Thoracic aorta (tissue), 2 donors: Measurements from ENCODE around the gene UCN. TPM values are rescaled to one million over a fixed set of nuclear protein-coding genes. Genes with fewer than 3 reads are reported as not detected.

Experiments
- ATAC-seq: fragments of 150-250 bp; one replicate; pipeline ENCODE4 v1.8.0; 2017; ENCODE audit warnings: low read depth; ENCODE audit not compliant: insufficient number of reproducible peaks, low FRiP score
- DNase-seq: peaks from one replicate; pipeline ENCODE4 v3.0.0-alpha.2; 2020; ENCODE audit warnings: low spot score
- H3K27ac ChIP-seq, 2 donors: fragments of 200-600 bp; sonication (generic); 1 replicate in 1 of 2; 2 replicates in 1 of 2; pipeline ENCODE4 v1.5.1; 2016; ENCODE audit warnings: mild to moderate bottlenecking in 2 of 2, moderate library complexity in 2 of 2
- H3K27me3 ChIP-seq: fragments of 200-600 bp; sonication (generic); replicated peaks from 2 replicates; pipeline ENCODE4 v1.6.0; 2016; ENCODE audit warnings: mild to moderate bottlenecking; ENCODE audit not compliant: insufficient read depth
- H3K36me3 ChIP-seq: fragments of 200-600 bp; sonication (generic); one replicate; pipeline ENCODE4 v1.5.1; 2016
- H3K4me1 ChIP-seq, 2 donors: fragments of 200-600 bp; sonication (generic); 1 replicate in 1 of 2; 2 replicates in 1 of 2; pipeline versions ENCODE4 v1.5.1 to v1.6.0; 2016; ENCODE audit warnings: low read depth in 2 of 2, mild to moderate bottlenecking in 1 of 2; ENCODE audit not compliant: control insufficient read depth in 1 of 2
- H3K4me3 ChIP-seq: fragments of 200-600 bp; sonication (generic); 2 replicates; pipeline ENCODE4 v1.5.1; 2016; ENCODE audit warnings: mild to moderate bottlenecking
- H3K9me3 ChIP-seq: fragments of 200-600 bp; sonication (generic); 2 replicates; pipeline ENCODE4 v1.5.1; 2016
- total RNA-seq, 2 donors: library from RNA; depleted of rRNA; stranded (reverse); fragments of >200 nt; gene quantifications; one replicate each; pipeline versions ENCODE4 v1.1.0 to v1.2.3, GENCODE V29; 2016
- TF ChIP-seq, protein P1 (sequence below): fragments of 200-600 bp; sonication (generic); IDR thresholded peaks from one replicate; pipeline ENCODE4 v1.5.1; 2019; ENCODE audit warnings: antibody characterized with exemption

UCN gene
- total RNA-seq, 2 donors from 2014 or later, result 1.8 TPM; not detected in 1

DNA sequence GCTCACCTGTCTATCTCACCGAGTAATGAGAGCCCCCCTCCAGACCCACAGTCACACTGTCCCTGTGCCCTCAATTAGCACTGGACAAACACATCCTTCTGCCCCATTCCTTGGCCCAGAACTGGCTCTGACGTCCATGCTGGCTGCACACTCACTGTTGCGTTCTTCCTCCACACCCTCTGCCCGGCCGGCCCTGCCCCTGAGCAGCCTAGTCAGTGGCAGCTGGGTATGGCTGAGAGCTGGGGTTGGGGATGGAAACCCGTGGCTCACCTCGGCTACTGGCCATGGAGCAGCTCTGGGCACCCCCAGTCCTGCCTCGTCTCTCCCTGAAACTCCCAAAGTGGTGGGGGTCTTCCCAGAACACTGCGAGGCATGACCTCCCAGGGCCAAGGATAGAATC is 6.5 kb upstream of the UCN start:
- Histone ChIP-seq H3K36me3 (no peaks in the 10 kb centered on the region), H3K27me3 (no peaks in the 10 kb centered on the region), H3K9me3 (no peaks in the 10 kb centered on the region), H3K4me3 (no peak overlapping the region), H3K27ac (no peak overlapping the region), H3K4me1 (no peaks in the 10 kb centered on the region)
- DNase-seq (no peak), ATAC-seq (no peak)
- TF ChIP-seq, protein P1, sequence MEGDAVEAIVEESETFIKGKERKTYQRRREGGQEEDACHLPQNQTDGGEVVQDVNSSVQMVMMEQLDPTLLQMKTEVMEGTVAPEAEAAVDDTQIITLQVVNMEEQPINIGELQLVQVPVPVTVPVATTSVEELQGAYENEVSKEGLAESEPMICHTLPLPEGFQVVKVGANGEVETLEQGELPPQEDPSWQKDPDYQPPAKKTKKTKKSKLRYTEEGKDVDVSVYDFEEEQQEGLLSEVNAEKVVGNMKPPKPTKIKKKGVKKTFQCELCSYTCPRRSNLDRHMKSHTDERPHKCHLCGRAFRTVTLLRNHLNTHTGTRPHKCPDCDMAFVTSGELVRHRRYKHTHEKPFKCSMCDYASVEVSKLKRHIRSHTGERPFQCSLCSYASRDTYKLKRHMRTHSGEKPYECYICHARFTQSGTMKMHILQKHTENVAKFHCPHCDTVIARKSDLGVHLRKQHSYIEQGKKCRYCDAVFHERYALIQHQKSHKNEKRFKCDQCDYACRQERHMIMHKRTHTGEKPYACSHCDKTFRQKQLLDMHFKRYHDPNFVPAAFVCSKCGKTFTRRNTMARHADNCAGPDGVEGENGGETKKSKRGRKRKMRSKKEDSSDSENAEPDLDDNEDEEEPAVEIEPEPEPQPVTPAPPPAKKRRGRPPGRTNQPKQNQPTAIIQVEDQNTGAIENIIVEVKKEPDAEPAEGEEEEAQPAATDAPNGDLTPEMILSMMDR, result no peak

DNA sequence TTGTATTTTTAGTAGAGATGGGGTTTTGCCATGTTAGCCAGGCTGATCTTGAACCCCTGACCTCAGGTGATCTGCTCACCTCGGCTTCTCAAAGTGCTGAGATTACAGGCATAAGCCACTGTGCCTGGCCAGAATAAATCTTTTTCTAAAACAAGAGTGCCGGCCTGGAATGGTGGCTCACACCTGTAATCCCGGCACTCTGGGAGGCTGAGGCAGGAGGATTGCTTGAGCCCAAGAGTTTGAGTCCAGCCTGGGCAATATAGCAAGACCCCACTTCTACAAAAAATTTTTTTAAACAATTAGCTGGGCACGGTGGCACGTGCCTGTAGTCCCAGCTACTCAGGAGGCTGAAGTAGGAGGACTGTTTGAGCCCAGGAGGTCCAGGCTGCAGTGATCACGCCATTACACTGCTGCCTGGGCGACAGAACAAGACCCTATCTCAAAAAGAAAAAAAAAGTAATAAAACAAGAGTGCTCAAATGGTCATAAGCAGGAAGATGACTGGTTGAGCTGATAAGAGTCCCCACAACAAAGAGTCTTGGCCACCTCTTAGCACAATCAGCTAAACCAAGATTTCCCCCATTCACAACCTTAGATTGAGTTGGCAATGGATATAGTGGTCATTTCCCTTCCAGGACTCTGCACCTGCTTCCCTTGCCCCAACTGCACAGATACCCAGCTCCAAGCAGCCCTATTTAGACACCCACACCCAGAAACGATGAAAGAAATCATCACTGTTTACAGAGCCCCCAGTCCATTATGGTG is 5.8 kb upstream of the UCN start:
- no peak overlapping the region for H3K4me3 ChIP-seq
- DNase-seq (no peak), ATAC-seq (no peak)
- H3K27me3 ChIP-seq, result no peaks in the 10 kb centered on the region
- no peak overlapping the region for H3K27ac ChIP-seq
- peaks cover 4% of the 10 kb centered on the region for H3K36me3 ChIP-seq
- TF ChIP-seq, protein P1, result no peak
- no peaks in the 10 kb centered on the region for H3K9me3 ChIP-seq
- H3K4me1 ChIP-seq, result no peaks in the 10 kb centered on the region

DNA sequence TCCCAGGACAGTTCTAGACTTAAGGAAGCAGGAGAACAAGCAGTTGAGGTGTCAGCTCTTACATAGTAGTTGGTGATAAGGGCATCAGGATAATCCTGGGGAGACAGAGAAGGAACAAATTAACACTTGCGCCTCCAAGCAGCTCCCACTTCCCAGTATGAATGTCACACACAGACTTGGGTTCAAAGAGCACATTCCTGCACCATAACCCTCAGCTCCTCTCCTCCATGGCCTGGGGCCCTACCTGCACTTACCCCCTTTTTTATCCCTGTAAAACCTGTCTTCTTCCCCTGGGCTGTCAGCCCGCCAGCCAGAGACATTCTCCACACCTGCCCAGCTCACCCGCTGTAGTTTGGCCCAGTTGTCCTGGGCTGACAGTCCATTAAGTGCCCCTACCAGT is 3.9 kb upstream of the UCN start:
- H3K36me3 ChIP-seq, result peaks cover 4% of the 10 kb centered on the region
- H3K9me3 ChIP-seq, result no peaks in the 10 kb centered on the region
- ATAC-seq, result no peak
- no peak overlapping the region for H3K27ac ChIP-seq
- H3K4me3 ChIP-seq, result no peak overlapping the region
- TF ChIP-seq, protein P1, result no peak
- no peak for DNase-seq
- no peaks in the 10 kb centered on the region for H3K27me3 ChIP-seq
- H3K4me1 ChIP-seq, result peaks cover 5 to 12% of the 10 kb centered on the region in 2 donors

DNA sequence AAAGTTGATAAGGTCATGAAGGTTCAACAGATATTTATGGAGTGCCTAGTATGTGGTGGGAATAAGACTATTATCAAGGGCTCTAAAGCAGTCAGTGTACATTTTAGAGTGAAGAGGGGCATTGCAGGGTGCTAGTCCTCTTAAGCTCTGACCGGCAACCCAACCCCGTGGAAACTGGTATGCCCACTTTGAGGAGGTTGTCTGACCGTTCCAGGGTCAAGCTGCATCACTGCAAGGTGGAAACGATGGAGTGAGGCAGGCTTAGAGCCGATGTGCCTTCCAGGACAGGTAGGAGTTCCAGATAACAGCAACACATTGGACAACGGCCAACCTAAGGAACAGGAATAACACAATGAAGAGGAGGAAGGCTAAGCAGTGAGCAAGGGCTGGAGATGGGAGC is 1.4 kb upstream of the UCN start:
- no peaks in the 10 kb centered on the region for H3K9me3 ChIP-seq
- H3K27ac ChIP-seq, result no peak overlapping the region
- H3K36me3 ChIP-seq, result peaks cover 4% of the 10 kb centered on the region
- DNase-seq, result no peak
- peaks cover 5 to 20% of the 10 kb centered on the region in 2 donors for H3K4me1 ChIP-seq
- ATAC-seq, result no peak
- H3K27me3 ChIP-seq, result no peaks in the 10 kb centered on the region
- TF ChIP-seq, protein P1, result no peak
- no peak overlapping the region for H3K4me3 ChIP-seq

DNA sequence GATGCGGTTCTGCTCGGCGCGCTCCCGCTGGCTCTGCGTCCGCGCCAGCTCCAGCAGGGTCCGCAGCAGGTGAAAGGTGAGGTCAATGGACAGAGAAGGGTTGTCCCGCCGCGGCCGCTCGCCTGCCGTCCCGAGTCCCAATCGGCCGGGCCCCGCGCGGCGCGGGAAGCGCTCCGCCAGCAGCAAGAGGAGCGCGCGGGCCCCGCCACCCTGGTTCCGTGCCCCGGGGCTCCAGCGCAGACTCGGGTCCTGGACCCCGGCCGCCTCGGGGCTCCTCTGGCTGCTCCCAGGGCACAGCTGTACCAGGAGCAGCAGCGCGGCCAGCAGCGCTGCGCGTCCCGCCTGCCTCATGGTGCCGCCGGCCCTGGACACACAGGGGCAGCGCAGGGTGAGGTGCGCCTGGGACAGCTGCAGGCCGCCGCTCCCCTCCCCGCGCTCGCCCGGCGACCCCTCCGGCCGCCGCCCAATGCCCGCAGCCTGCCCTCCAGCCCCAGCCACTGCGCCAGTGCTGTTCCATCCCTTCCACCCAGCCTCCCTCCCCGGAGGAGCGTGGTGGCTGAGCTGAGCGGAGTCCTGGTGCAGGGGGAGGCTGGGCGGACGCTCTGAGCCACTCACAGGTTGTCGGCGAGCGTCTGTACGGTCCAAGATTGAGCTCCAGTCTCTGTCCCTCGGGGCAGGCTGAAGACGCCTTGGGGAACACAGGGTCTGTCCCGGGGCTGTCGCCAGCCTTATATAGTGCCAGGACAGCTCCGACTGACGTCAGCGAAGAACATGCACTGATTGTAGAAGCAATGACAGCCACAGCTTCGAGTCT is 493 bp downstream of the UCN start:
- peaks cover 5 to 20% of the 10 kb centered on the region in 2 donors for H3K4me1 ChIP-seq
- H3K4me3 ChIP-seq, result no peak overlapping the region
- ATAC-seq (no peak), DNase-seq (no peak)
- H3K27ac ChIP-seq, result no peak overlapping the region
- peaks cover 4% of the 10 kb centered on the region for H3K36me3 ChIP-seq
- H3K27me3 ChIP-seq, result no peaks in the 10 kb centered on the region
- TF ChIP-seq, protein P1, result no peak
- H3K9me3 ChIP-seq, result no peaks in the 10 kb centered on the region
